ENCODE measurements around the gene OR51A2.

Gene OR51A2

GRCh38 chr11:4936745-4937144 is 18.8 kb downstream of the OR51A2 start:
- no peaks in the 10 kb centered on the region for H3K27me3 ChIP-seq (ENCODE audit: control insufficient read depth, insufficient read depth, low read length)
- no peak overlapping the region for H3K4me3 ChIP-seq (ENCODE audit: low read depth, low read length)
- H3K9ac ChIP-seq (ENCODE audit: low read depth, low read length), result no peak overlapping the region
- no peaks in the 10 kb centered on the region for H3K36me3 ChIP-seq (ENCODE audit: control insufficient read depth, insufficient read depth, low read length)
- no peaks in the 10 kb centered on the region for H3K4me1 ChIP-seq (ENCODE audit: control insufficient read depth, insufficient read depth, low read length)
- H3K9me3 ChIP-seq (ENCODE audit: control insufficient read depth, insufficient read depth, low read length), result no peaks in the 10 kb centered on the region

- Histone ChIP-seq H3K27me3 (ENCODE audit: control insufficient read depth, insufficient read depth, low read length) (no peaks in the 10 kb centered on the region), H3K4me3 (ENCODE audit: low read depth, low read length) (no peak overlapping the region), H3K36me3 (ENCODE audit: control insufficient read depth, insufficient read depth, low read length) (no peaks in the 10 kb centered on the region), H3K4me1 (ENCODE audit: control insufficient read depth, insufficient read depth, low read length) (no peaks in the 10 kb centered on the region), H3K9ac (ENCODE audit: low read depth, low read length) (no peak overlapping the region), H3K9me3 (ENCODE audit: control insufficient read depth, insufficient read depth, low read length) (no peaks in the 10 kb centered on the region)
Measured at GRCh38 chr11:4932751-4933150, 22.8 kb downstream of the OR51A2 start.

DNA sequence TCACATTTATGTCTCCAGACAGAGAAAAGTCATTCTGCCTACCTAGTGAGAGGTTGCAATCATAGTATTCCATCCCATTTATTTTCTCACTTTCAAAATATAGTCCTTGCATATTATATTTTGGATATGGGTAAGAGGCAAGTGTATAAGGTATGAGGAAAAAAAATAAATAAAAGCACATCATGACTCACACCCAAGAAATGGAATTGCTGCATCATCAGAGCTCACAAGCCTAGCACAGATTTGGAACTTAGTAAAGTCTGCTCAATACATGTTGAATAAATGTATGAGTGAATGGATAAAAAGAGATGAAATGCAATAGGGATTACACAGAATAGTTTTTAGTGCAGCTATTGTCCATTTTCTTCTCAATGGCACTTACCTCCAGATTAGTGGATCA is 28.9 kb downstream of the OR51A2 start:
- no peaks in the 10 kb centered on the region for H3K4me1 ChIP-seq (ENCODE audit: control insufficient read depth, insufficient read depth, low read length)
- H3K9me3 ChIP-seq (ENCODE audit: control insufficient read depth, insufficient read depth, low read length), result no peaks in the 10 kb centered on the region
- H3K4me3 ChIP-seq (ENCODE audit: low read depth, low read length), result no peak overlapping the region

DNA sequence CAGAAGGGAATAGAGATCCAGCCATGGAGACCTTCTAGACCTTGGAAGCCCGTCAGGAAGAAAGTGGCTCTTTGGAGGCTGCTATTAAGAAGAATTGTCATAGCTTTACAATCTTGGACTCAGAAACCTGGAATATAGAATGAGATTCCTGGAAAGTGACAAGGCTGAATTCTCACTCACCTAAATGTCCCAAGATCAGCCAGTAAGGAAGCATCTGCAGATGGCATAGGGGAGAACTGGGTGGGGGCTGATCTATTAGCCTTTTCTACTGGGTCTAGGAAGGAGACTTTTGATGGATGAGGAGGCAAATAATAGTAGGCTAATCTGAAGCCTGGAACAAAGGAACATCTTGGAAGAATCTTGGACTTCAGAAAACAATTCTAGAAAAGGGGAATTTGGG is 31.3 kb downstream of the OR51A2 start, which contains the start of gene OR51G1:
OR51G1 (minus strand) TSS at position 101 of the 400 bp plus-strand sequence; CDS start at position 101, 0 bp downstream.
- H3K36me3 ChIP-seq (ENCODE audit: control insufficient read depth, insufficient read depth, low read length), result no peaks in the 10 kb centered on the region
- no peak within 1 kb of the TSS for H3K9ac ChIP-seq (ENCODE audit: low read depth, low read length)
- no peaks in the 10 kb centered on the region for H3K27me3 ChIP-seq (ENCODE audit: control insufficient read depth, insufficient read depth, low read length)
- H3K4me1 ChIP-seq (ENCODE audit: control insufficient read depth, insufficient read depth, low read length), result no peaks in the 10 kb centered on the region
- H3K4me3 ChIP-seq (ENCODE audit: low read depth, low read length), result no peak within 1 kb of the TSS
- H3K9me3 ChIP-seq (ENCODE audit: control insufficient read depth, insufficient read depth, low read length), result no peaks in the 10 kb centered on the region

More for the DNA sequence above, 28.9 kb downstream of the OR51A2 start:
- H3K36me3 ChIP-seq (ENCODE audit: control insufficient read depth, insufficient read depth, low read length), result no peaks in the 10 kb centered on the region
- no peak overlapping the region for H3K9ac ChIP-seq (ENCODE audit: low read depth, low read length)
- H3K27me3 ChIP-seq (ENCODE audit: control insufficient read depth, insufficient read depth, low read length), result no peaks in the 10 kb centered on the region

DNA sequence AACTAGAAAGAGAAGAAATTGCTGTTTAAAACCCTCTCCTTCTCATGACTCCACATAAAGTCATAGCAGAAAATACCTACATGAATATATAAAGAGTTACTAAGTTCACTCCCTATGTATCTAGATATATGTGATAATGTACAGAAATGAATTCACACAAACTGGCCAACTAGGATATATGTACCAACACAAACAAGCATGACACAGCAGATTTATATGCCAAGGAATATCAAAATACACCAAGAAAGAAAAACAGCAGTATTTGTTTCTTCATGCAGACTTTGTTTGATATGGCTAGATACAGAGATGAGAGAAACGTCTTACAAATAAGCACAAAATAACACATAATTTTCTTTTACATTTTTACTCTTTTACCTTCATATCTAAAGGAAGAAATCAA is 33.2 kb downstream of the OR51A2 start:
- H3K36me3 ChIP-seq (ENCODE audit: control insufficient read depth, insufficient read depth, low read length), result no peaks in the 10 kb centered on the region
- H3K9ac ChIP-seq (ENCODE audit: low read depth, low read length), result no peak overlapping the region

GRCh38 chr11:4921796-4922195 is 33.7 kb downstream of the OR51A2 start:
- no peak overlapping the region for H3K4me3 ChIP-seq (ENCODE audit: low read depth, low read length)
- H3K27me3 ChIP-seq (ENCODE audit: control insufficient read depth, insufficient read depth, low read length), result no peaks in the 10 kb centered on the region
- H3K9me3 ChIP-seq (ENCODE audit: control insufficient read depth, insufficient read depth, low read length), result no peaks in the 10 kb centered on the region
- H3K4me1 ChIP-seq (ENCODE audit: control insufficient read depth, insufficient read depth, low read length), result no peaks in the 10 kb centered on the region
- no peak overlapping the region for H3K9ac ChIP-seq (ENCODE audit: low read depth, low read length)
- no peaks in the 10 kb centered on the region for H3K36me3 ChIP-seq (ENCODE audit: control insufficient read depth, insufficient read depth, low read length)

More for the DNA sequence above, 33.2 kb downstream of the OR51A2 start:
- Histone ChIP-seq H3K9me3 (ENCODE audit: control insufficient read depth, insufficient read depth, low read length) (no peaks in the 10 kb centered on the region), H3K4me3 (ENCODE audit: low read depth, low read length) (no peak overlapping the region), H3K27me3 (ENCODE audit: control insufficient read depth, insufficient read depth, low read length) (no peaks in the 10 kb centered on the region), H3K4me1 (ENCODE audit: control insufficient read depth, insufficient read depth, low read length) (no peaks in the 10 kb centered on the region)

DNA sequence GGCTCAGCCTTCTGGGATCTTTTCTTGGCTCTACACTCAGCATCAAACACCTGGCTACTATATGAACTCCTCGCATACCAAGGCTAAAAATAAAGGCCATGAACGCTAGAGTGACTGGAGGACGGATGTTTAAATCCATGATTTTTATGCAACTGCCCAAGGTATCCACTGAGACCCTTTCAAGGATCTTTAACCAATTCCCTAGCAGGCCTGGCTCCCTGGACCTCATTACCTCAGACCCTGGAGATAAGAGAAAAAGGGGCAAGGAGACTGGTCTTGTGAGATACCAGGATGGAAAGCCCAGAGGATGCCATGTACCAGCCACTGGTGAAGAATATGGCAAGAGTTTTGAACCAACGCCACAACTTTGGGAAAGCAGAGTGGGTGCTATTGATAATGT is 36.3 kb downstream of the OR51A2 start, which contains the start of gene OR51G2:
OR51G2 (minus strand) TSS at position 101 of the 400 bp plus-strand sequence. CDS start 3,687 bp downstream, outside the sequence.
- H3K9ac ChIP-seq (ENCODE audit: low read depth, low read length), result no peak within 1 kb of the TSS
- H3K4me1 ChIP-seq (ENCODE audit: control insufficient read depth, insufficient read depth, low read length), result no peaks in the 10 kb centered on the region
- no peaks in the 10 kb centered on the region for H3K27me3 ChIP-seq (ENCODE audit: control insufficient read depth, insufficient read depth, low read length)
- H3K9me3 ChIP-seq (ENCODE audit: control insufficient read depth, insufficient read depth, low read length), result no peaks in the 10 kb centered on the region
- H3K4me3 ChIP-seq (ENCODE audit: low read depth, low read length), result no peak within 1 kb of the TSS
- H3K36me3 ChIP-seq (ENCODE audit: control insufficient read depth, insufficient read depth, low read length), result no peaks in the 10 kb centered on the region

DNA sequence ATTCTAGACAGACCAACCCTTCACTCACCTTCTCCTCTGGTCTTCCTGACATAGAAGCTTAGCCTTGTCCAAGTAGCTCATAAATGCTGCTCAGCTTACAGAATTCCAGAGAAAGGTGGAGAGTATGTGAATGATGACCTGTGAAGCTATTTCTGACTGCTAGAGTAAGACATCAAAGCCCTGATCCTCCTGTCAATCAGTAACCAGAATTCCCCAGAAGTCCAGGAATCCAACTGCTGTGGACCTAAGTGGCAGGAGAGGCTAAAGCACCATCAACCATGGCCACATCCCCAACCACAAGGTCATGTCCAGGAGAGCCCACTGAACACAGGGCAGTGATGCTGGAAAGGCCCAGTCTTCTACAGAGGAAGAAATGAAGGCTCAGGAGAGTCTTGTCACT is 38.9 kb downstream of the OR51A2 start:
- no peaks in the 10 kb centered on the region for H3K4me1 ChIP-seq (ENCODE audit: control insufficient read depth, insufficient read depth, low read length)
- H3K36me3 ChIP-seq (ENCODE audit: control insufficient read depth, insufficient read depth, low read length), result no peaks in the 10 kb centered on the region
- H3K27me3 ChIP-seq (ENCODE audit: control insufficient read depth, insufficient read depth, low read length), result no peaks in the 10 kb centered on the region
- H3K4me3 ChIP-seq (ENCODE audit: low read depth, low read length), result no peak overlapping the region
- H3K9me3 ChIP-seq (ENCODE audit: control insufficient read depth, insufficient read depth, low read length), result no peaks in the 10 kb centered on the region
- H3K9ac ChIP-seq (ENCODE audit: low read depth, low read length), result no peak overlapping the region

Measured in iPS-15b (cell line).